H9 (cell line): Measurements from ENCODE around the gene LRCH4. TPM values are rescaled to one million over a fixed set of nuclear protein-coding genes. Genes with fewer than 3 reads are reported as not detected.

ENCODE experiments used
- DNase-seq: peaks from one replicate; pipeline ENCODE4 v3.0.0-alpha.2; 2017
- H2AFZ ChIP-seq: one replicate; pipeline ENCODE4 v1.6.1; 2013; ENCODE audit warnings: mild to moderate bottlenecking, low read length, control low read depth, moderate library complexity
- H2AK5ac ChIP-seq: 2 replicates; pipeline ENCODE4 v1.6.1; 2013; ENCODE audit warnings: low read length, control low read depth, mixed read lengths; ENCODE audit not compliant: insufficient read length
- H2BK120ac ChIP-seq: one replicate; pipeline ENCODE4 v1.6.1; 2013; ENCODE audit warnings: low read depth, mild to moderate bottlenecking, low read length, control low read depth, inconsistent platforms; ENCODE audit not compliant: poor library complexity, severe bottlenecking
- H2BK12ac ChIP-seq: 2 replicates; pipeline ENCODE4 v1.6.1; 2013; ENCODE audit warnings: low read length, control low read depth, mixed read lengths, low read depth; ENCODE audit not compliant: insufficient read length
- H2BK15ac ChIP-seq: 2 replicates; pipeline ENCODE4 v1.6.1; 2013; ENCODE audit warnings: low read depth, low read length, control low read depth
- H2BK20ac ChIP-seq: one replicate; pipeline ENCODE4 v1.6.1; 2013; ENCODE audit warnings: low read depth, mild to moderate bottlenecking, low read length, control low read depth, inconsistent platforms; ENCODE audit not compliant: poor library complexity, severe bottlenecking
- H2BK5ac ChIP-seq: 2 replicates; pipeline ENCODE4 v1.6.1; 2013; ENCODE audit warnings: low read length, control low read depth, mixed read lengths; ENCODE audit not compliant: insufficient read length
- H3K14ac ChIP-seq: 2 replicates; pipeline ENCODE4 v1.6.1; 2013; ENCODE audit warnings: low read length, control low read depth; ENCODE audit not compliant: insufficient read depth
- H3K18ac ChIP-seq: 2 replicates; pipeline ENCODE4 v1.6.1; 2013; ENCODE audit warnings: low read depth, mild to moderate bottlenecking, mixed read lengths, low read length, control low read depth; ENCODE audit not compliant: insufficient read length
- H3K23ac ChIP-seq: 2 replicates; pipeline ENCODE4 v1.6.1; 2013; ENCODE audit warnings: low read length, control low read depth, mixed read lengths, low read depth; ENCODE audit not compliant: insufficient read length
- H3K23me2 ChIP-seq: 2 replicates; pipeline ENCODE4 v1.6.1; 2013; ENCODE audit warnings: low read depth, mild to moderate bottlenecking, mixed read lengths, low read length, control low read depth; ENCODE audit not compliant: insufficient read length, poor library complexity, severe bottlenecking
- H3K27ac ChIP-seq: 2 replicates; pipeline ENCODE4 v1.5.1; 2013; ENCODE audit warnings: low read length, control low read depth, mixed read lengths, low read depth; ENCODE audit not compliant: insufficient read length
- H3K27me3 ChIP-seq: 2 replicates; pipeline ENCODE4 v1.6.1; 2013; ENCODE audit warnings: low read length, control low read depth, inconsistent platforms; ENCODE audit not compliant: insufficient read depth
- H3K4ac ChIP-seq: 2 replicates; pipeline ENCODE4 v1.6.1; 2013; ENCODE audit warnings: low read depth, mild to moderate bottlenecking, control low read depth, inconsistent platforms, low read length, moderate library complexity
- H3K4me1 ChIP-seq: 2 replicates; pipeline ENCODE4 v1.6.1; 2013; ENCODE audit warnings: low read length, control low read depth, inconsistent platforms; ENCODE audit not compliant: insufficient read depth
- H3K4me2 ChIP-seq: 2 replicates; pipeline ENCODE4 v1.6.1; 2013; ENCODE audit warnings: low read length, control low read depth, mixed read lengths; ENCODE audit not compliant: insufficient read length, insufficient read depth
- H3K56ac ChIP-seq: 2 replicates; pipeline ENCODE4 v1.6.1; 2013; ENCODE audit warnings: low read depth, mild to moderate bottlenecking, mixed read lengths, low read length, control low read depth; ENCODE audit not compliant: insufficient read length
- H3K79me1 ChIP-seq: 2 replicates; pipeline ENCODE4 v1.6.1; 2013; ENCODE audit warnings: low read depth, mild to moderate bottlenecking, moderate library complexity, low read length, control low read depth, inconsistent platforms; ENCODE audit not compliant: insufficient read depth, poor library complexity, severe bottlenecking
- H3K79me2 ChIP-seq: 2 replicates; pipeline ENCODE4 v1.6.1; 2013; ENCODE audit warnings: low read length, control low read depth, inconsistent platforms; ENCODE audit not compliant: insufficient read depth
- H3K9ac ChIP-seq: 2 replicates; pipeline ENCODE4 v1.6.1; 2013; ENCODE audit warnings: low read length, control low read depth, mixed read lengths; ENCODE audit not compliant: insufficient read length; ENCODE audit errors: extremely low read depth
- H3K9me3 ChIP-seq: one replicate; pipeline ENCODE4 v1.6.1; 2013; ENCODE audit warnings: low read depth, low read length, inconsistent platforms; ENCODE audit not compliant: control insufficient read depth
- H3T11ph ChIP-seq: one replicate; pipeline ENCODE4 v1.6.1; 2013; ENCODE audit warnings: mild to moderate bottlenecking, low read length, control low read depth, inconsistent platforms
- H4K20me1 ChIP-seq: one replicate; pipeline ENCODE4 v1.6.1; 2013; ENCODE audit not compliant: control insufficient read depth, insufficient read length, insufficient read depth
- H4K5ac ChIP-seq: 2 replicates; pipeline ENCODE4 v1.6.1; 2013; ENCODE audit warnings: low read depth, mild to moderate bottlenecking, mixed read lengths, low read length, control low read depth; ENCODE audit not compliant: insufficient read length
- H4K8ac ChIP-seq: replicated peaks from 2 replicates; pipeline ENCODE4 v1.6.1; 2013; ENCODE audit warnings: low read length, control low read depth, mixed read lengths, low read depth; ENCODE audit not compliant: insufficient read length
- H4K91ac ChIP-seq: 2 replicates; pipeline ENCODE4 v1.6.1; 2013; ENCODE audit warnings: low read depth, mild to moderate bottlenecking, moderate library complexity, mixed read lengths, low read length, control low read depth; ENCODE audit not compliant: insufficient read length
- H3K27ac Mint-ChIP-seq, 3 experiments: 2 replicates in 2 of 3; 3 replicates in 1 of 3; pipeline ENCODE4 v1.8.0; 2020 to 2021; ENCODE audit warnings: mixed read lengths in 3 of 3, mild to moderate bottlenecking in 1 of 3, moderate library complexity in 1 of 3
- H3K27me3 Mint-ChIP-seq: 2 replicates; pipeline ENCODE4 v1.8.0; 2021; ENCODE audit warnings: low read depth, mild to moderate bottlenecking, moderate library complexity, mixed read lengths
- H3K36me3 Mint-ChIP-seq, 3 experiments: 2 replicates in 2 of 3; 3 replicates in 1 of 3; pipeline ENCODE4 v1.8.0; 2020 to 2021; ENCODE audit warnings: low read depth in 3 of 3, mixed read lengths in 3 of 3; ENCODE audit not compliant: insufficient read depth in 1 of 3
- H3K4me1 Mint-ChIP-seq, 2 experiments: 2 replicates each; pipeline ENCODE4 v1.8.0; 2020; ENCODE audit warnings: mixed read lengths in 2 of 2
- H3K4me3 Mint-ChIP-seq, 2 experiments: 2 replicates in 1 of 2; 3 replicates in 1 of 2; pipeline ENCODE4 v1.8.0; 2020 to 2021; ENCODE audit warnings: mild to moderate bottlenecking in 2 of 2, mixed read lengths in 2 of 2, moderate library complexity in 1 of 2
- H3K9me3 Mint-ChIP-seq, 2 experiments: 2 replicates in 1 of 2; 3 replicates in 1 of 2; pipeline ENCODE4 v1.8.0; 2020; ENCODE audit warnings: mild to moderate bottlenecking in 2 of 2, mixed read lengths in 2 of 2, moderate library complexity in 1 of 2
- CTCF ChIP-seq: fragments of 200-600 bp; sonication (generic); conservative IDR thresholded peaks from 3 replicates; pipeline ENCODE4 v1.8.0; 2021; ENCODE audit warnings: antibody characterized with exemption, mild to moderate bottlenecking
- WGBS: extraction: QIAGEN DNeasy Blood & Tissue Kit; methylation state at CpG from one replicate; pipeline ENCODE4 v1.1.7; 2013; ENCODE audit warnings: missing lambda C conversion rate, low lambda C conversion rate, mixed read lengths; ENCODE audit not compliant: insufficient read length; ENCODE audit errors: extremely low coverage; 5-methylcytosine and 5-hydroxymethylcytosine counted together
- total RNA-seq: library from RNA; stranded (reverse); gene quantifications from 2 replicates; pipeline ENCODE4 v1.2.1, GENCODE V29; 2021

LRCH4 gene
- total RNA-seq, 1 experiment from 2014 or later: 39.1 TPM

GRCh38 chr7:100600730-100601038 is 14.8 kb upstream of the LRCH4 start:
- no peak overlapping the region for H2BK15ac ChIP-seq
- H3K23ac ChIP-seq: no peak overlapping the region
- Mint-ChIP-seq H3K36me3 (peaks cover 5 to 36% (median 9%) of the 10 kb centered on the region in 3 experiments; a peak in 5 of 7 replicates), H3K4me1 (peaks cover 27 to 38% of the 10 kb centered on the region in 2 experiments), H3K4me3 (no peak overlapping the region), H3K27me3 (peaks cover 15% of the 10 kb centered on the region), H3K9me3 (no peaks in the 10 kb centered on the region), H3K27ac (no peak overlapping the region)
- H3T11ph ChIP-seq: no peak overlapping the region
- no peaks in the 10 kb centered on the region for H3K27me3 ChIP-seq
- H3K4me1 ChIP-seq: peaks cover 4% of the 10 kb centered on the region; the same call in 1 of the 2 replicates
- H3K14ac ChIP-seq: no peak overlapping the region; the same call in 1 of the 2 replicates
- no peak overlapping the region for H3K9ac ChIP-seq
- H2AK5ac ChIP-seq: no peak overlapping the region
- no peak overlapping the region for H3K4me2 ChIP-seq
- no peak overlapping the region for H2BK5ac ChIP-seq
- H2AFZ ChIP-seq: no peak overlapping the region
- DNase-seq: no peak
- H2BK120ac ChIP-seq: no peak overlapping the region
- no peak overlapping the region for H4K91ac ChIP-seq
- no peak overlapping the region for H3K56ac ChIP-seq
- H2BK12ac ChIP-seq: no peak overlapping the region
- no peak overlapping the region for H2BK20ac ChIP-seq
- no peak overlapping the region for H4K5ac ChIP-seq
- H3K9me3 ChIP-seq: no peaks in the 10 kb centered on the region
- peaks cover 32% of the 10 kb centered on the region for H3K23me2 ChIP-seq
- H3K27ac ChIP-seq: no peak overlapping the region
- no peak overlapping the region for H3K4ac ChIP-seq
- H3K18ac ChIP-seq: no peak overlapping the region
- H3K79me2 ChIP-seq: no peaks in the 10 kb centered on the region
- H4K20me1 ChIP-seq: no peaks in the 10 kb centered on the region
- no peaks in the 10 kb centered on the region for H3K79me1 ChIP-seq
- no CpG with 5 or more reads among the region's 9 CpGs for WGBS
- H4K8ac ChIP-seq: no peak overlapping the region
- TF ChIP-seq CTCF: no peak
